Measurements from ENCODE around the gene LSAMP.

The LSAMP gene

GRCh38 chr3:116350119-116350733 is 95.1 kb downstream of the LSAMP start:
- DNase-seq = no peak

GRCh38 chr3:116348216-116348615 is 97.1 kb downstream of the LSAMP start:
- no peak for DNase-seq

- no peak for DNase-seq
These were observed 102.8 kb downstream of the LSAMP start for GRCh38 chr3:116342499-116342898.

GRCh38 chr3:116341899-116342298 is 103.4 kb downstream of the LSAMP start:
- no peak for DNase-seq

- no peak for DNase-seq
These were observed 103.9 kb downstream of the LSAMP start for GRCh38 chr3:116341381-116341780.

- DNase-seq = no peak
These were observed 104.5 kb downstream of the LSAMP start for GRCh38 chr3:116340680-116341216.

- DNase-seq = no peak
These were observed 105.8 kb downstream of the LSAMP start for GRCh38 chr3:116339441-116340028.

DNA sequence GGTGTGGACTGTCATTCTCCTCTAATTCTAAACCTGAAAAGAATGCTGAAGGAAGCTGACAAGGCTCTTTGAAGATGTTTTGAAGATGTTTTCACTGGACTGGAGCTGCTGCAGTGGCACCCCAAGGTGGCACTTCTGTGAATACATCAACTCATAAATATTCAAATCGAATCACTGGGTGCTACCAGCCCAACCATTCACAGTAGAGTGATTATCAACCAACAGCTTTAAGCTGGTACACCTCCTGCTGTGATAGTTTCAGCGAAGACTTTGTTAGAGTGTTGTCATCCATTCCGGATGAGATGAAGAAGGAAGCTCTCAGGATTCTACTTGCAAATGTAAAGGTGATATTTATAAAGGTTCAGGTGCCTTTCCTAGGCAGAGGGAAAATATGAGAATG is 106.6 kb downstream of the LSAMP start:
- no peak for DNase-seq

DNA sequence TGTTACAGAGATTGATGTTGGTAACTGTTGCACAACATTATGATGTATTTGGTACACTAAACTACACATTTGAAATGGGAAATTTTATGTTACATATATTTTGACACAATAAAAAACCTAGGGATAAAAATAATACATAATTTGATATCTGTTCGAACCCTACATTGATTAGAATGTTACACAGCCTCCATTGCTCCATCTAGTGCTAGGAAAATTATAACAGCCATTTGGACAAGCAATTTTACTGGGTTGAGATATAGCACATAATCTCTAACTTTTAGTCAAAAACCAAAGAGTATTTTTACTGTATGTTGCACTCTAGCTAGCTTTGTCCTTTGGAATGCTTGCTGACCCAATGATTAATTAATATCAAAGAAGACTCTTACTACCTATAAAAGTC is 108.1 kb downstream of the LSAMP start:
- DNase-seq = no peak

DNA sequence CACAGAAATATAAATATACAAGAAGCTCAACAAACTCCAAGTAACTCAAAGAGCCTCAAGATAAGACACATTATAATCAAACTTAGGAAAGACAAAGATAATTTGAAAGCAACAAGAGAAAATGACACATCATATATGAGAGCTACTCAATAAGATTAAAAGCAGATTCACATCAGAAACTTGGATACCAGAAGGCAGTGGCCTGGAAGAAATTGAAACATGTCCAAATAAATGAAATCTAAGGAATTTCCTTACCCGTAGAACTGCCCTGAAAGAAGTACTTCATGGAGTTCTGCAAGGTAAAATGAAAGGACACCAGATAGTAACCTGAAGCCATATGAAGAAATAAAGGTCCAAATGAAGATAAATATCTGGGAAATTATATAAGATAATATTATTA is 113.9 kb downstream of the LSAMP start:
- no peak for DNase-seq

DNA sequence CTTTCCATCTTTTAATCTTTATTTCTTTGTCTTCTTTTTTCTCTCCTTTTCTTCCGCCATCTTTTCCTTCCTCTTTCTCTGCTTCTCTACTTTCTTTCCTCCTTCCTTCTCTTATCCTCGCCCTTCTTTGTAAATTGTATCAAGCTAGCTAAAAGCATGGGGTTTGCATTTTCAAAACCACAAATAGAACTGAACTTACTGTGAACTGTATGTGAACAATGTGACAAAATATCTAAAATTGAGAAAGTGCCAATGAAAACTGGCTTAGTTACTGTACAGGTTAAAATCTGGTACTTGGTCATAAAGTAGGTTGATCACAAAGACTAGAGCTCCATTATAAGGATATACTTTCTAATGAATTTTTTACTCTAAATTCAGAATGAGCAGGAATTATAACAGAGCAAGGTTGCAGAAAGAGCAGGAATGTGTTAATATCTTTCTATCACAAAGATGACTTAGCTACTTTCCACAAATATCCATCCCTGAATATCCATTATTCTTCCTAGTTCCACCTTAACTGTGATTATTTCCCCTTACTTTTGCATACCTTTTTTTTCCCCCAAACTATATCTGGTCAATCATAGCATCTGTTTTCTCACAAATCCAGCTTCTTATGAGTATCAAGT is 122.4 kb downstream of the LSAMP start:
- DNase-seq = no peak

DNA sequence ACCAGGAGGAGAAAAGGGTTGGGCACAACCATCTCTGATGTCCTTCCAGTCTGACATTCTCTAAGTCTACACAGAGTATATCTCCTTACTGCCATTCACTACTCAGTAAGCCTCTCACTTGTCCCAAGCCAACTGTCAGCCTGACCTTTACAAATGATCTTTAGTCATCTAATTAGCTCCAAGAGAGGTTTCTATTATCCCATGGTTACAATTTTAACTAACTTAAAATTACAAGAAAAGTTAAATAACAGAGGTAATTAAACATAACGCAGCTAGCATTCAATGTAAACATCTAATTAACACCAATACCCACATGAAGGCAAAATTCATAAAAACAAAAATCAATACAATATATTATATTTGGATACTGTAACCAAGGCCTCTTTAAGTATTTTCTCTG is 126.9 kb downstream of the LSAMP start:
- no peak for DNase-seq

DNA sequence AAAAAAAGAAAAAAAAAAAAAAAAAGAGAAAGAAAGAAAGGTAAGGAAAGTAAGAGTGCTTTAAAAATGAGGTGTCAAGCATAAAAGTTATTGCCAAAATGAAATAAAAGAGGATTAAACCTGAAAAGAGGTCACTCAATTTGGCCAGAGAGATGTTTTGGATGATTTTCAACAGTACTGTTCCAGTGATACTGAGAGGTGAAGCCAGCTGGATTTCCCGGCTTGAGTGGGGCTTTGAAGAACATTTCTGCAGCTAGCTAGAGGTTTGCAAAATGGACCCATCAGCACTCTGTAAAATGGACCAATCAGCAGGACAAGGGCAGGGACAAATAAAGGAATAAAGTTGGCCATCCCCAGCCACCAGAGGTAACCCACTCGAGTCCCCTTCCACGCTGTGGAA is 128.5 kb downstream of the LSAMP start:
- no peak for DNase-seq

DNA sequence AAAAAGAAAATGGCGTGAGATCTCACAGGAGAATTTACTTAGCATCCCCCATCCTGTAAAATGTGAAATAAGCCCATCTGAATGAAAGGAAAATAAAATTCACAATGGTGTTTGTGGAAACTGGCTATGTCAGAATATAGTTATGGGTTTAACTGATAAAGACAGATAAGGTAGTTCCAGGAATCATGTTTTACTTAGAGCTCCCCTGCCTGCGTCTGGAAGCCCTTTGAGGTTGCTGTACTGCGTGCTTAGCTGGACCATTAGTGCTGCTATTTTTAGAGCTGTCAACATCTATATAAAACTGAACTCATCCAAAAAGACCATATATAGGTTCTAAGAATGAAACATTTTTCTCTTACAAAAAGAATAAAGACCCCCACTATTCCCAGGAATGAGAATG is 130.8 kb downstream of the LSAMP start:
- DNase-seq = no peak

DNA sequence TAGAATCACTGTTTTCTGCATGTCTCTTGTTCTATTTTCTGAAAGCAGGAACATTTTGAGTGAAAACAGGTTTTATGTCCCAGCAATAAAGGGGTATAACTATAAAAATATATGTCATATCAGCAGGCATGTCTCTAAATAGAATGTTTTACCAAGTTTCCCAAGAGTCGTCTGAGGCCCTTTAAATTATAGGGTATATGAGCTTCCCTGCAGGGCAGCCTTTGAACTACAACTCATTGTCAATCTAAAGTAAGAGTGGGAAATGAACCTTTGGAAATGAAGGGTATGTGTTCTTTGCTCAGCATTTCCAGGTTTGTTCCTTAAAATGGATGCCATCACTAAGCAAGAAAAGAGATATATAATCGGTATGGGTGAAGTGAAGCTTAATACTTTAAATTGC is 138.6 kb downstream of the LSAMP start:
- DNase-seq = no peak

GRCh38 chr3:116306149-116306548 is 139.1 kb downstream of the LSAMP start:
- DNase-seq = no peak

DNA sequence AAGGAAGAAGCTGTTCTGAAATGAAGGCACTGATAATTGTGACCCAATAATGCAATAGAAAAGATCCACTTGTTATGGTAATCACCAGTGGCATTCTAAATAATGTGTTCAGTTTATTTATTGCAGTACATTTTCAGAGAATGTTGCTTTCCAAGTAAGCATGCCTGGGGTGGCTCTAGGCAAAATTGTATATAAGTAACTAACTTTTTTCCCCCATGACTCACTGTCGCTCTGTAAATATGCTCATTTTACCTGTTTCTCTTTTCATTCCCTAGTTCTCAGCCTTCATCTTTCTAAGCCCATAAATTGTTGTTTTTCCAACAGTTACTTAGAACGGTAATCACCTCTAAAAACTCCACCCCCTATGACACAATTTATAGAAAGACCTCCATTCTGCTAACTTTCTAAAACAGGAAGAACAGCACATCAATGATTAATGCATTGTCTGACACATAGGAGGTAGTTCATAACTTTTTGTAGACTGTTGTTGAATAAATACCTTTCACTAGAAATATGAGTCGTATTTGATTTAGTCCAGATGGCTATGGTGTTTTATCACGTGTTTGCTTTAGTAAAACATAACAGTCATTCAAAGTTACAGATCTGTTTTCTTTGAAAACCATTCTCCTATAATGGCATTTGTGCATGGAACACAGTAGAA is 143.1 kb downstream of the LSAMP start:
- no peak for DNase-seq

GRCh38 chr3:116301422-116301821 is 143.9 kb downstream of the LSAMP start:
- no peak for DNase-seq

GRCh38 chr3:116300226-116300625 is 145.1 kb downstream of the LSAMP start:
- DNase-seq = no peak

- DNase-seq = no peak
These were observed 145.6 kb downstream of the LSAMP start for GRCh38 chr3:116299646-116300081.

- DNase-seq = no peak
These were observed 147.1 kb downstream of the LSAMP start for GRCh38 chr3:116298151-116298550.

DNA sequence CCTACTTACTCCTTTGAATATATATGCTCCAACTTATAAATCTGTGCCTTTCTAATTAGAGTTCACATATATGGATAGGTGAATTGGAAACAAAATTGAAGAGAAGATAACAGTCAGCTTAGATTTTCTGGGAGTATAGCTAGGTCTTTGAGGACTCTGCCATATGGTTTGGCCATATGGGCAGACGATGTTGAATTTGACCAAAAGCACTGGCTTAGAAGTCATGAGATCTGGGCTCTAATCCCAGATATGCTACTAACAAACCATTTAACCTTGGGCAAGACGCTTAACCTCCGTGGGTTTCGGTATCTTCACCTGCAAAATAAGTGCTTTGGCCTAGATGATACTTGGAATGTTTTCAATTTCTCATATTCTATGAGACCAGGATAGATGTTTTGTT is 154.1 kb downstream of the LSAMP start:
- no peak for DNase-seq

GRCh38 chr3:116288485-116288884 is 156.8 kb downstream of the LSAMP start:
- no peak for DNase-seq

Measured in activated CD8-positive, alpha-beta memory T cell treated with anti-CD3 and anti-CD28 coated beads for 24 hours (primary cell).